Measurements from ENCODE around the gene AGK.

The AGK gene

DNA sequence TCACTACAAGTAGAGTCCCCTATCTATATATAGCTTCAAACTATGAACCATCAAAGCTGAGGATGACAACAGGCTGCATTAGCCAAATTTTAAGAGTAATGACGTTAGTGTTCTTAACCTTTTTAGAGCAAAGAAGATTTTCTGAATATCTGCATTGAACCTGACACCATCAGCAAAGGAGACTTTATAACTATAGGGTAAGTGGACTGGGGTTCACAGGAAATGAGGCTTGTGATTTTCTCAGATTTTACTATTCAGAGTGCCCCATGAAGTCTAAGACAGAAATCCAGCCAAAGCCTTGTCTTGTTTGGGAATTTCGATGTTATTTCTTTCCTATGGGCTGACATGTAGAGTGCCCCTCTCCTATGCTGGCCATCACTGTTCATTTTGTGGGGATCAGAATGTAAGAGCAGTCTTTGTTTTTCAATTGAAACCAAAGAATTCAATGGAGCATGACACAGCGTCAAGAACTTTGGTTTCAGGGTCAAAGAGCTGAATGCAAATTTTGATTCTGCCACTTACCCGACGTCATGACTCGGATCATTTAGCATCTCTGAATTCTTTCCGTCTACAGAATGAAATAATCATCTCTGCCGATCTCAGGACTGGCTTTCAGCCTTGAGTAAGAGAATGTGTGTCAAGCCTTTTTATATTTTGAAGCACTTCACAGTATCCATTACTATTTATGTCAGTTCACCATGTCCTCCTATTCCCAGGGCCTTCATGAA is 98.1 kb downstream of the AGK start:
- DNase-seq, result no peak

DNA sequence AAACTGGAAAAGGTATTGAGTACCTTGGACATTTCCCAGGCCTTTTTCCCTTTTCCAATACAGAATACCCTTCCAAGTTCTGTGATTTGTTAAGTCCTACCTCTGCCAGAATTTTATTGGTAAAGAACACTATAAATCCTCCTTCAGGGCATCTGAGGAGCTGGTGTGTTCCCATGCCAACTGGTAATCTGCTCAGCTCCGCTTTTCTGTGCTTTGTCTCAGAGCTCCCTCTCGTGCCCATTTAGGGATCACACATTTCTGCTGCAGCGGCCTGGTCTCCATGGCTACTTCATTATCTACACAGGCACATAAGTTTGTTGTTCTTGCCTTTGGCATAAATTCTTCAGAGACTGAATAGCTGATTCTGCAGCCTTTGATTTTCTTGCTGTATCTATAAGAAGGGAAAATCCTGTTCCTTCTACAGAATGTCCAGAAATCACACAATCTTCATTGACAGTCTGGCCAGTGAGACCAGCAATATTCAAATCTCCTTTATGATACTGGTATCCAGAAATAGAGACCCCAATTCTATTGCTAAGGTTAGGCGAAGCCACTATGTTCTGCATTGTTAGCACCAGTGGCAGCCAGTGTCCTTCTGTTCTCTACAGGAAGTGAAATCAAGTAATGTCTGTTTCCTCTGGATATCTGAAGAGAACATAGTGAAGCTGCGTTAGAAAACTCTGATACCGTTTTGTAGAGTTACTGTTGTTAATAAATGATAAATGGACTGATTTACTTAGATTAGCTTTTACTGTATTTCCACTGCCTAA is 98.8 kb downstream of the AGK start:
- DNase-seq, result peak; percentile 77

DNA sequence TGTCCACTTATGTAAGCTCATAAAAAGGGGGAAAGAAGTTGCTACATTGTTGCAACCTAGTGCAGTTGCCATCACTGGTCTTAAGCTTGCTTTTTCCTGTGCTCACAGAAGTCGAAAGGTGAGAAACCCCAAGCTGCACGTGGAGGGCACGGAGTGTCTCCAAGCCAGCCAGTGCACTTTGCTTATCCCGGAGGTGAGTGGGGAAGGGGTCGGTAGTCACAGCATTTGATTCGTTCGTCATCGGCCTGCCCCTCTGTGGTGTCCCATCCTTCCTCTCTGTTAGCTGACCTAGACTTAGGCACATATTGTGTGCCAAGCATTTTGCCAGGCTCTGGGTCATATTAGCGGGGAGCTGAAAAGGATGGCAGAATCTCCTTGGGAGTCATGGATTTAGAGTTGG is 100.2 kb downstream of the AGK start:
- no peak for DNase-seq

DNA sequence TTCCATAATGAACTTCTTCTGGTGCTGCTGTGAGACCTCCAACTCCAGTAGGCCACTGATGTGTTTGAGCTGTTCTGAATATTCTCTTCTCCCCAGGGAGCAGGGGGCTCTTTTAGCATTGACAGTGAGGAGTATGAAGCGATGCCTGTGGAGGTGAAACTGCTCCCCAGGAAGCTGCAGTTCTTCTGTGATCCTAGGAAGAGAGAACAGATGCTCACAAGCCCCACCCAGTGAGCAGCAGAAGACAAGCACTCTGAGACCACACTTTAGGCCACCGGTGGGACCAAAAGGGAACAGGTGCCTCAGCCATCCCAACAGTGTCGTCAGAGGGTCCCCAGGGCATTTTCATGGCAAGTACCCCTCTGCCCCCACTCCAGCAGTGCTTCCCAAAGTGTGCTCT is 101.5 kb downstream of the AGK start:
- no peak for DNase-seq

DNA sequence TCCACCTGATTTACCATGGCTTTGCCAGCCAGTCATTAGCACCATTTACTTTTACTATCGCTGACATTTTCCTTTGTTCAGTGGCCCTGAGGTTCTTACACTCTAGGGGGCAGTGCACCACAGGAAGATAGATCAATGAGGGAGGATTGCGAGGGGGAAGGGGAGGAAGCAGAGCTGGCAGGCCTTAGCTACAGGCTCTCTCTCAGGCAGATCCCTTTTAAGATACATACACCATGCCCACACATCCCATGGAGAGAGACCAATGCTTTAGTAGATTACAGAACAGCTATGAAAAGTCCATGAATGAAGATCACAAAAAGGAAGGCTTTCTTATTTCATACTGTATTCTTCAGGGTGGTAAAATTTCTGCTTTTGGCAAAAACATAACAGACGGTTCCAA is 103.3 kb downstream of the AGK start:
- DNase-seq, result peak; percentile 88

- DNase-seq, result no peak
Observed at GRCh38 chr7:141659501-141659900, 108.3 kb downstream of the AGK start.

- no peak for DNase-seq
Observed at GRCh38 chr7:141660259-141660658, 109.0 kb downstream of the AGK start.

GRCh38 chr7:141663081-141663849 is 112.1 kb downstream of the AGK start:
- DNase-seq, result no peak

DNA sequence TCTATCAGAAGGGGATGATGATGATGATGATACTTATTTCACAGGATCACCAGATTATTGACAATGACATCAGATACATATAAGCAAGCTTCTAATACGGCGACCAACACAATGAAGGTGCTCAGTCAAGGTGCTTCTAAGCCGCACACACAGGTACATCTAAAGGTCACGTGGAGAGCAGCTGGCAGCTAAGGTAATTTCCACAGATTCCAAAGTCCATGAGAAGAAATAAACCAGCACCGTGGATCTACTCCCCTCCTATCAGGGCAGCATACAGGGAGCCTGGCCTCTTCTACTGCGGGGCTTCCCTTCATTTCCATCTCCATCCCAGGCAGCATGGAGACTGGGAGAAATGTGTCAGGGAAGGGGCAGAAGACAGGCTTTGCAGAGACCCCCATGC is 113.2 kb downstream of the AGK start:
- DNase-seq, result no peak

- DNase-seq, result no peak
Observed at GRCh38 chr7:141665208-141666035, 114.2 kb downstream of the AGK start.

DNA sequence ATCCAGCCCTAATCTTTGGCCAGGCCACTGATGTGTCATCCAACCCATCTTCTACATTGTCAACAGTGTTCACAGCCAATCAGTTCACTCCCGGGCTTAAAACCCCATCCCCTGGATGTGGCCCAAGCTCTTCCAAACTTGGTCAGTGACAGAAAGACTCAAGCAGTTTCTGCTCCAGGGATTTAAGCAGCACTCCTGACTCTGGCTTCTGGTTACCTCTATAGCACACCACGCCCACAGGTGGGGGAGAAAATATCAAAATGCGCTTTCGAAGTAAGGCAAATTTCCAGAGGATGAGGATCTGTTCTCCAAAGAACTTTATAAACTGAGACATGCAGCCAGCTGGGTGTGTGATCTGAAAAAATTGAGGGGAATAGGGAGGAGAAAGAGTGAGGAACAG is 114.9 kb downstream of the AGK start:
- no peak for DNase-seq

GRCh38 chr7:141668853-141669252 is 117.6 kb downstream of the AGK start:
- no peak for DNase-seq

DNA sequence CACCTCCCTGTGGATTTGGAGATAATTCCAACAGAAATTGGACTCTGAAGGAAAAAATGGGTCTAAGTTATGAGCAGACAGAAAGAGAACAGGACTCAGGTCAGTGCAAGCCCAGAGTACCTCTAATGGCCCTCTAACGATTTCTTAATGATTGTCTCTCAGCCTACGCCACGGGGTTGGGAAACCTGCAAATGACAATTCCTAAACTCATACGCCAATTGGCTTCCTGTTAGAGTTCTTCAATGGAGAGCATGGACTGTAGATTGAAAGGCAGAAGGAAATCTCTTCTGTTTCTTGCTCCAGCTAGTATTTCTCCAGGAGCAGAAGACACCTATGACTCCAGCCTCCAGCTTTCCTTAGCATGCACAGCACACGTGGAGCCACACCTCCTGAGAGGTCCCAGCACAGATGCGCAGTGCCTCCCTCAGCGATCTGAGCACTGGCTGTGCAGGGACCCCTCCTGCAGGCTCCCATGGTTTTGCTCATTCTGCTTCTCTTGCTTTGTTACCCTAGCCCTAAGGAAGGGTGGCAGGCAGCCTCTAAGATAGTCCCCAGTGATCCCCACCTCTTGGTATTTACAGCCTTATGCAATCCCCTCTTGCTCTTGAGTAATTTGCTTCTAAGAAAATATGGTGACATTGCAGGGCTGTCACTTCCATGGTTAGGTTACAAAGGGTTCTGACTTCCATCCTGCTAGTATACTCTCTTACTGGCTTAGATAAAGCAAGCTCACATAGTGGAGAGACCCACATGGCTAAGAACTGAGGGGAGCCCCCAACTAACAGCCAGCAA is 120.7 kb downstream of the AGK start:
- DNase-seq, result no peak

DNA sequence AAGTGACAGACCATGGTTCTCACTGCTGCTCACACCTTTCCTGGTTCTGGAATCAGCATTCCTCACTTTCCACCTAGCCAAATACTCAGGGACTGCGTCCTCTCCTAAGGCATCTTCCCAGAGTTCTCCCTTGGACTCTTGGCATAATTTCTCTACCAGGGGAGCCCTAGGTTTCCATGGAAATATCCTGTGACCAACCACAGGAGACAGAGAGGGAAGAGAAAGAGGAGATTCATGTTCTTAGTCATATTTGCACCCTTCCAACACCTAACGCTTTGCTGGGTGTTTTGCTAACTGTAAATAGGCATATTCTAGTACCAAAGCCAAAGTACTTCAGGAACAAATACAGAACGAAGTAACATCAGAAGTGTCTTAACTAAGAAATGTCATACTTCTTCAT is 122.1 kb downstream of the AGK start:
- no peak for DNase-seq

GRCh38 chr7:141674171-141674671 is 123.0 kb downstream of the AGK start:
- no peak for DNase-seq

GRCh38 chr7:141674702-141675101 is 123.5 kb downstream of the AGK start:
- no peak for DNase-seq

- no peak for DNase-seq
Observed at GRCh38 chr7:141675436-141676215, 124.4 kb downstream of the AGK start.

DNA sequence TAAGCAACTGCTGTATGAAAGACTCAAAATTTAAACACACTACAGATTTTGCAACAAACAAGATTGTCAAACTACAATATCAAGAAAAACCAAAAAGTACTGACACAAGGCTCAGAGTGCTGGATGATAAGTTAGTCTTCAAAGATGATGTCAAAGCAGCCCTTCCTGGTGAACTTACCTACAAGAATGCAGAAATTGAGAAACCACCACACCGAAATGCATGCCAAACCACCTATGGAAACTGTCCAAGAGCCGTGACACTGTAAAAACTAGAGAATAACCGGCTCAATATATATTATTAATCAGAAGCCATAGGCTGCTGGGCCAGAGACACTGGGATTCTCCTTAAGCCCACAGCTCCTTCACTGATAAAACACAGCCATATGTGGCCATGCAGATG is 125.4 kb downstream of the AGK start:
- no peak for DNase-seq

- no peak for DNase-seq
Observed at GRCh38 chr7:141679014-141679413, 127.8 kb downstream of the AGK start.

GRCh38 chr7:141685285-141686023 is 134.2 kb downstream of the AGK start:
- peak; percentile 88 for DNase-seq

Measured in NCI-H1694 treated with DMSO at 0.1 percent for 48 hours (cell line).